Peyer's patch (tissue), 4 donors: ENCODE measurements around the gene PRM1.

ENCODE experiments used
- POLR2A ChIP-seq, 2 donors: fragments of 450-650 bp; IDR thresholded peaks; one replicate each; pipeline ENCODE4 v1.5.1; 2017; ENCODE audit warnings: antibody characterized with exemption in 2 of 2, mild to moderate bottlenecking in 2 of 2, moderate library complexity in 2 of 2
- TF ChIP-seq, protein P1 (sequence below), 6 experiments: fragments of 450-650 bp in 4 of 6; fragments of 200-600 bp in 2 of 6; sonication (generic) in 1 of 6; IDR thresholded peaks; one replicate each; pipeline ENCODE4 v1.5.1; 2017 to 2019; ENCODE audit warnings: antibody characterized with exemption in 6 of 6, mild to moderate bottlenecking in 3 of 6, moderate library complexity in 1 of 6

GRCh38 chr16:11278681-11279628 is 2.2 kb downstream of the PRM1 start:
- TF ChIP-seq, protein P1, sequence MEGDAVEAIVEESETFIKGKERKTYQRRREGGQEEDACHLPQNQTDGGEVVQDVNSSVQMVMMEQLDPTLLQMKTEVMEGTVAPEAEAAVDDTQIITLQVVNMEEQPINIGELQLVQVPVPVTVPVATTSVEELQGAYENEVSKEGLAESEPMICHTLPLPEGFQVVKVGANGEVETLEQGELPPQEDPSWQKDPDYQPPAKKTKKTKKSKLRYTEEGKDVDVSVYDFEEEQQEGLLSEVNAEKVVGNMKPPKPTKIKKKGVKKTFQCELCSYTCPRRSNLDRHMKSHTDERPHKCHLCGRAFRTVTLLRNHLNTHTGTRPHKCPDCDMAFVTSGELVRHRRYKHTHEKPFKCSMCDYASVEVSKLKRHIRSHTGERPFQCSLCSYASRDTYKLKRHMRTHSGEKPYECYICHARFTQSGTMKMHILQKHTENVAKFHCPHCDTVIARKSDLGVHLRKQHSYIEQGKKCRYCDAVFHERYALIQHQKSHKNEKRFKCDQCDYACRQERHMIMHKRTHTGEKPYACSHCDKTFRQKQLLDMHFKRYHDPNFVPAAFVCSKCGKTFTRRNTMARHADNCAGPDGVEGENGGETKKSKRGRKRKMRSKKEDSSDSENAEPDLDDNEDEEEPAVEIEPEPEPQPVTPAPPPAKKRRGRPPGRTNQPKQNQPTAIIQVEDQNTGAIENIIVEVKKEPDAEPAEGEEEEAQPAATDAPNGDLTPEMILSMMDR (IDR thresholded peaks at IDR 0.05): no peak
- no peak for TF ChIP-seq POLR2A (IDR thresholded peaks at IDR 0.05)
